HL-60 (cell line): ENCODE results near the gene MRPL39.

Experiments
- POLR2AphosphoS5 ChIP-seq: IDR thresholded peaks from 2 replicates; pipeline ENCODE4 v1.6.1; 2012; ENCODE audit warnings: low read depth
- TF ChIP-seq, protein P1 (sequence below): IDR thresholded peaks from 2 replicates; pipeline ENCODE4 v1.6.1; 2012; ENCODE audit warnings: low read depth; ENCODE audit not compliant: insufficient replicate concordance
- TF ChIP-seq, protein P2 (sequence below): IDR thresholded peaks from one replicate; pipeline ENCODE4 v1.5.1; 2011; ENCODE audit warnings: low read length, control low read depth, inconsistent platforms; ENCODE audit not compliant: insufficient read depth

DNA sequence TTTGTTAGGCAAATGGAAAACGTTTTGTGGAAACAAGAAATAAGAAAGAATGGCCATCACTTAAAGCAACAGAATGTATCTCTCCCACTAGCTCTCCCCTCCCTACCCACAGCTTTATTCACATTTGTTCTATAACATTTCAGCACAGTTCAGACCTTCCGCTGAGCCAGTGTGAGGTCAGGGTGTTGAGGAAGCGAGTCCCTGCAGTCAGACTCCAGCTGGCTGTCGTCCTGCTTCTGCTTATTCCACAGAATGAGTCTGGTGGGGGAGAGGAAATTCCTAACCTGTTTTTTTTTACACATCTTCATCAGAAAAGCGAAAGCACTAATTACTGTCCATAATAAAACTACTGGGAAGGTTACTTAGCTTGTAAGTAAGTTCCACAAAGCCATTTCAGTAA lies 39.0 kb downstream of the MRPL39 start:
- TF ChIP-seq, protein P1, sequence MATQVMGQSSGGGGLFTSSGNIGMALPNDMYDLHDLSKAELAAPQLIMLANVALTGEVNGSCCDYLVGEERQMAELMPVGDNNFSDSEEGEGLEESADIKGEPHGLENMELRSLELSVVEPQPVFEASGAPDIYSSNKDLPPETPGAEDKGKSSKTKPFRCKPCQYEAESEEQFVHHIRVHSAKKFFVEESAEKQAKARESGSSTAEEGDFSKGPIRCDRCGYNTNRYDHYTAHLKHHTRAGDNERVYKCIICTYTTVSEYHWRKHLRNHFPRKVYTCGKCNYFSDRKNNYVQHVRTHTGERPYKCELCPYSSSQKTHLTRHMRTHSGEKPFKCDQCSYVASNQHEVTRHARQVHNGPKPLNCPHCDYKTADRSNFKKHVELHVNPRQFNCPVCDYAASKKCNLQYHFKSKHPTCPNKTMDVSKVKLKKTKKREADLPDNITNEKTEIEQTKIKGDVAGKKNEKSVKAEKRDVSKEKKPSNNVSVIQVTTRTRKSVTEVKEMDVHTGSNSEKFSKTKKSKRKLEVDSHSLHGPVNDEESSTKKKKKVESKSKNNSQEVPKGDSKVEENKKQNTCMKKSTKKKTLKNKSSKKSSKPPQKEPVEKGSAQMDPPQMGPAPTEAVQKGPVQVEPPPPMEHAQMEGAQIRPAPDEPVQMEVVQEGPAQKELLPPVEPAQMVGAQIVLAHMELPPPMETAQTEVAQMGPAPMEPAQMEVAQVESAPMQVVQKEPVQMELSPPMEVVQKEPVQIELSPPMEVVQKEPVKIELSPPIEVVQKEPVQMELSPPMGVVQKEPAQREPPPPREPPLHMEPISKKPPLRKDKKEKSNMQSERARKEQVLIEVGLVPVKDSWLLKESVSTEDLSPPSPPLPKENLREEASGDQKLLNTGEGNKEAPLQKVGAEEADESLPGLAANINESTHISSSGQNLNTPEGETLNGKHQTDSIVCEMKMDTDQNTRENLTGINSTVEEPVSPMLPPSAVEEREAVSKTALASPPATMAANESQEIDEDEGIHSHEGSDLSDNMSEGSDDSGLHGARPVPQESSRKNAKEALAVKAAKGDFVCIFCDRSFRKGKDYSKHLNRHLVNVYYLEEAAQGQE: no peak
- TF ChIP-seq, protein P2, sequence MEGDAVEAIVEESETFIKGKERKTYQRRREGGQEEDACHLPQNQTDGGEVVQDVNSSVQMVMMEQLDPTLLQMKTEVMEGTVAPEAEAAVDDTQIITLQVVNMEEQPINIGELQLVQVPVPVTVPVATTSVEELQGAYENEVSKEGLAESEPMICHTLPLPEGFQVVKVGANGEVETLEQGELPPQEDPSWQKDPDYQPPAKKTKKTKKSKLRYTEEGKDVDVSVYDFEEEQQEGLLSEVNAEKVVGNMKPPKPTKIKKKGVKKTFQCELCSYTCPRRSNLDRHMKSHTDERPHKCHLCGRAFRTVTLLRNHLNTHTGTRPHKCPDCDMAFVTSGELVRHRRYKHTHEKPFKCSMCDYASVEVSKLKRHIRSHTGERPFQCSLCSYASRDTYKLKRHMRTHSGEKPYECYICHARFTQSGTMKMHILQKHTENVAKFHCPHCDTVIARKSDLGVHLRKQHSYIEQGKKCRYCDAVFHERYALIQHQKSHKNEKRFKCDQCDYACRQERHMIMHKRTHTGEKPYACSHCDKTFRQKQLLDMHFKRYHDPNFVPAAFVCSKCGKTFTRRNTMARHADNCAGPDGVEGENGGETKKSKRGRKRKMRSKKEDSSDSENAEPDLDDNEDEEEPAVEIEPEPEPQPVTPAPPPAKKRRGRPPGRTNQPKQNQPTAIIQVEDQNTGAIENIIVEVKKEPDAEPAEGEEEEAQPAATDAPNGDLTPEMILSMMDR: no peak
- no peak for TF ChIP-seq POLR2AphosphoS5
